IMR-90 (cell line): ENCODE data around the gene ARAP1. TPM values are rescaled to one million over a fixed set of nuclear protein-coding genes. Genes with fewer than 3 reads are reported as not detected.

ENCODE experiments used
- ATAC-seq: fragments of 200-7000 bp; cut with Tn5 transposase; 2 replicates; pipeline ENCODE4 v1.9.1; 2020; ENCODE audit warnings: low read depth, mild to moderate bottlenecking, moderate library complexity
- BruUV-seq: library from RNA; stranded (reverse); fragments of 400-500 nt; replicated peaks from 2 replicates; lab custom pipeline; 2021; lab: Mats Ljungman, UMichigan
- CTCF ChIA-PET: fragments of 300-600 bp; formaldehyde crosslinking; extraction: SDS; loops from one replicate; lab custom pipeline; 2021; ENCODE audit warnings: antibody characterized with exemption; lab: Yijun Ruan, JAX
- POLR2A ChIA-PET: fragments of 300-600 bp; sonication (Branson Sonifier 250); formaldehyde crosslinking; loops from one replicate; lab custom pipeline; 2022; ENCODE audit warnings: antibody characterized with exemption; ENCODE audit not compliant: unreplicated experiment; lab: Charles Lee
- DNase-seq: peaks from one replicate; pipeline ENCODE4 v3.0.0; 2013
- H2AFZ ChIP-seq: replicated peaks from 2 replicates; pipeline ENCODE3; 2013; ENCODE audit warnings: low read length, mild to moderate bottlenecking; ENCODE audit not compliant: poor library complexity
- H2AK5ac ChIP-seq: 2 replicates; pipeline ENCODE4 v1.6.1; 2013; ENCODE audit warnings: low read depth, low read length, inconsistent platforms
- H2AK9ac ChIP-seq: replicated peaks from 2 replicates; pipeline ENCODE3; 2013; ENCODE audit warnings: mild to moderate bottlenecking, low read depth, low read length, moderate library complexity; ENCODE audit not compliant: poor library complexity
- H2BK120ac ChIP-seq: 2 replicates; pipeline ENCODE4 v1.6.1; 2013; ENCODE audit warnings: low read depth, low read length, inconsistent platforms
- H2BK15ac ChIP-seq: 3 replicates; pipeline ENCODE4 v1.6.1; 2013; ENCODE audit warnings: low read depth, low read length, inconsistent platforms
- H2BK20ac ChIP-seq: 2 replicates; pipeline ENCODE4 v1.6.1; 2013; ENCODE audit warnings: low read depth, mild to moderate bottlenecking, inconsistent platforms, low read length, moderate library complexity
- H2BK5ac ChIP-seq: 2 replicates; pipeline ENCODE4 v1.6.1; 2013; ENCODE audit warnings: mild to moderate bottlenecking, low read depth, low read length, inconsistent platforms; ENCODE audit not compliant: poor library complexity, severe bottlenecking
- H3K14ac ChIP-seq: replicated peaks from 2 replicates; pipeline ENCODE4 v1.6.1; 2013; ENCODE audit warnings: low read depth, low read length, inconsistent platforms
- H3K18ac ChIP-seq: 2 replicates; pipeline ENCODE4 v1.6.1; 2013; ENCODE audit warnings: low read depth, low read length, control low read depth
- H3K23ac ChIP-seq: 2 replicates; pipeline ENCODE4 v1.6.1; 2013; ENCODE audit warnings: low read depth, low read length, inconsistent platforms
- H3K27ac ChIP-seq: 2 replicates; pipeline ENCODE4 v1.5.1; 2013; ENCODE audit warnings: mild to moderate bottlenecking, control low read depth, low read length; ENCODE audit not compliant: insufficient read depth
- H3K27me3 ChIP-seq: 2 replicates; pipeline ENCODE4 v1.6.1; 2013; ENCODE audit warnings: low read length; ENCODE audit not compliant: control insufficient read depth, insufficient read depth
- H3K36me3 ChIP-seq: 2 replicates; pipeline ENCODE4 v1.6.1; 2013; ENCODE audit warnings: low read length, mixed read lengths; ENCODE audit not compliant: control insufficient read depth, insufficient read depth
- H3K4ac ChIP-seq: 2 replicates; pipeline ENCODE4 v1.6.1; 2013; ENCODE audit warnings: low read depth, low read length, inconsistent platforms
- H3K4me1 ChIP-seq: 2 replicates; pipeline ENCODE4 v1.6.1; 2013; ENCODE audit warnings: low read length, mixed read lengths; ENCODE audit not compliant: control insufficient read depth, insufficient read depth
- H3K4me2 ChIP-seq: 2 replicates; pipeline ENCODE4 v1.6.1; 2013; ENCODE audit warnings: low read depth, mild to moderate bottlenecking, control low read depth, low read length, moderate library complexity
- H3K4me3 ChIP-seq: 2 replicates; pipeline ENCODE4 v1.5.1; 2013; ENCODE audit warnings: low read depth, mild to moderate bottlenecking, control low read depth, low read length, moderate library complexity; ENCODE audit not compliant: insufficient read depth
- H3K56ac ChIP-seq: 2 replicates; pipeline ENCODE4 v1.6.1; 2013; ENCODE audit warnings: low read length, inconsistent platforms; ENCODE audit not compliant: insufficient read depth; ENCODE audit errors: extremely low read depth
- H3K79me1 ChIP-seq, 2 experiments: 2 replicates each; pipeline ENCODE4 v1.6.1; 2013; ENCODE audit warnings: low read length in 2 of 2, inconsistent platforms in 1 of 2, low read depth in 1 of 2
- H3K9ac ChIP-seq: 2 replicates; pipeline ENCODE4 v1.6.1; 2013; ENCODE audit warnings: low read depth, low read length, control low read depth
- H3K9me1 ChIP-seq: 2 replicates; pipeline ENCODE4 v1.6.1; 2013; ENCODE audit warnings: low read length, inconsistent platforms; ENCODE audit not compliant: insufficient read depth
- H3K9me3 ChIP-seq: 2 replicates; pipeline ENCODE4 v1.6.1; 2013; ENCODE audit warnings: low read length; ENCODE audit not compliant: control insufficient read depth, insufficient read depth
- H4K20me1 ChIP-seq: 2 replicates; pipeline ENCODE4 v1.6.1; 2013; ENCODE audit warnings: low read length, inconsistent platforms; ENCODE audit not compliant: insufficient read depth
- H4K5ac ChIP-seq: 2 replicates; pipeline ENCODE4 v1.6.1; 2013; ENCODE audit warnings: mild to moderate bottlenecking, low read depth, low read length, control low read depth
- H4K8ac ChIP-seq, 2 experiments: 2 replicates each; pipeline ENCODE4 v1.6.1; 2013; ENCODE audit warnings: low read depth in 2 of 2, low read length in 2 of 2, control low read depth in 1 of 2, inconsistent platforms in 1 of 2
- H4K91ac ChIP-seq: 2 replicates; pipeline ENCODE4 v1.6.1; 2013; ENCODE audit warnings: low read depth, low read length, inconsistent platforms; ENCODE audit not compliant: insufficient read depth
- RAD21 ChIP-seq: IDR thresholded peaks from 2 replicates; pipeline ENCODE4 v1.6.1; 2012; ENCODE audit warnings: low read length, improper control_type of control experiment
- WGBS, 2 experiments: methylation state at CpG; one replicate each; pipeline versions ENCODE4 v1.1.5 to v1.1.7; 2013; ENCODE audit warnings: missing lambda C conversion rate in 2 of 2; ENCODE audit not compliant: insufficient read length in 1 of 2; ENCODE audit errors: extremely low coverage in 2 of 2; 5-methylcytosine and 5-hydroxymethylcytosine counted together
- dilution Hi-C: fragments of 300-500 bp; cut with HindIII; formaldehyde crosslinking; loops from one replicate; pipeline ENCODE4 v1.14.3; 2018; ENCODE audit warnings: low sequenced_read_pairs; ENCODE audit not compliant: unreplicated experiment
- in situ Hi-C: fragments of 300-500 bp; cut with MboI; formaldehyde crosslinking; loops from 3 replicates; pipeline ENCODE4 v1.14.3; 2019; ENCODE audit warnings: low sequenced_read_pairs, inconsistent platforms, mixed read lengths
- intact Hi-C: fragments of 100-400 bp; cut with micrococcal nuclease; formaldehyde crosslinking; loops from 2 replicates; pipeline ENCODE4 v1.10.0; 2022
- polyA plus RNA-seq, 3 experiments: library from polyadenylated mRNA; depleted of rRNA; stranded (reverse); fragments of >200 nt; gene quantifications; 2 replicates each; pipeline ENCODE4 v1.2.3, GENCODE V29; 2012; ENCODE audit warnings: low replicate concordance in 1 of 3
- total RNA-seq: library from RNA; depleted of rRNA; stranded (reverse); fragments of >200 nt; gene quantifications from 2 replicates; pipeline ENCODE4 v1.2.3, GENCODE V29; 2012

The ARAP1 gene
- total and polyA plus RNA-seq, 2 of the 4 experiments (the other 2 are of a cell fraction) = 37.6 to 63.1 TPM

DNA sequence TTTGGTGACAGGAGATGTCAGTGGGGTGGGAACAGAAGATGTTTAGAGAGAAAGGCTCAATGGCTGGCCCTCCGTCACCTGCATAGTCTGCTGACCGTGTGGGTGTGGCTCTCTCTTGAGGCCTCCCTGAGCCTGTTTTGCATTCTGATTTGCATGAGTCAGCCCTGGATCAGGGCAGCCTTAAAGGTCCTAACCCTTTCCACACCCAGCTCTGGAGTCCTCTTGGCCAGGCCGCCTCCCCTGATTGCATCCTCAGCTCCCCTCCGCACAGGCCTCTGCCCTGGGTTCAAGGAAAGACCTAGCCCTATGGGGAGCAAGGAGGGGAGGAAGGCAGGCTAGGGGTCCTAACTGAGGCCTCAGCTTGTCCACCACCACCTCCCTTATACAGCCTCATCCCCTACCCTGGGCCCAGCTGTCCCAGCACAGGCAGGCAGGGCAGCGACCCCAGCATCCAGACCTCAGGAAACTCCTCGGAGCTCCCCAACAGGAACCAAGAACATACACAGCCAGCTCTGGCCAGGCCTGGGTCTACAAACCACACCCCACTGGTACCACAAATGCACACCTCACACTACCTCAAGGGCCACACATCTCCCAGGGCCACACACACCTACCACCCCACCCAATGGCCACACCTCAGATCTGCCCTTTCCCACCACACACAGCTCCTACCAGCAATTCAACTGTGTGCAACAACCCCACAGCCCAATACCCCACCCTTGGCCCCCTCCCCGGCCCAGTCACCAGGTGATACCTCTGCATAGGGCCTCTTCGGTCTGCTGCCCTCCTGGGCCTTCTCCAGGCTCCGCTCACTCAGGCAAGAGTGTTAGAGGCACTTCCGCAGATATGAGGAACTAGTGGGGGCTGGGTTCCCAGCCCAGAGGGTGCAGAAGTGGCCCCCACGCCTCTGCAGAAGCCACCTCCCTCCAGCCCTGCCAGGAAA is 13.7 kb downstream of the ARAP1 start:
- H3K4me1 ChIP-seq = peaks cover 35% of the 10 kb centered on the region
- TF ChIP-seq RAD21 = no peak
- no peak overlapping the region for H3K9ac ChIP-seq
- no peak overlapping the region for H4K5ac ChIP-seq
- ChIA-PET CTCF (interaction anchor here (1.2 to 1.4 kb wide), 2 partner anchors 13 to 56 kb away, joined by 3 to 4 read pairs; partner anchors contain the start of gene STARD10), POLR2A (no interaction called here)
- no peak overlapping the region for H2BK5ac ChIP-seq
- dilution Hi-C loops = no loop called here
- no peaks in the 10 kb centered on the region for H3K9me3 ChIP-seq
- no peak overlapping the region for H3K4me2 ChIP-seq
- no peak overlapping the region; the same call in 1 of the 2 replicates for H3K14ac ChIP-seq
- WGBS, 2 experiments = 50% methylated on average over 2 of the region's 11 CpGs; no CpG with 5 or more reads in 1 of the 2 experiments
- H2BK20ac ChIP-seq = peak overlapping the region; percentile 18
- DNase-seq = peak; percentile 33
- peak overlapping the region; percentile 65 for H3K4ac ChIP-seq
- H4K8ac ChIP-seq = peak overlapping the region in 1 of 2 experiments; percentile 38; a peak in 1 of 4 replicates
- H3K23ac ChIP-seq = no peak overlapping the region
- no peak overlapping the region for H3K18ac ChIP-seq
- H2AK9ac ChIP-seq = peak overlapping the region; percentile 74
- H2BK15ac ChIP-seq = peak overlapping the region; percentile 55; the same call in 1 of the 3 replicates
- in situ Hi-C loops = no loop called here
- peak overlapping the region; percentile 79 for H2AK5ac ChIP-seq
- no peaks in the 10 kb centered on the region for H3K36me3 ChIP-seq
- H3K56ac ChIP-seq = no peak overlapping the region
- H3K4me3 ChIP-seq = no peak overlapping the region
- peak overlapping the region; percentile 40 for H2AFZ ChIP-seq
- peaks cover 39 to 88% of the 10 kb centered on the region in 2 experiments for H3K79me1 ChIP-seq
- peaks cover 9% of the 10 kb centered on the region; the same call in 1 of the 2 replicates for H4K20me1 ChIP-seq
- intact Hi-C loops = no loop called here
- H3K27me3 ChIP-seq = no peaks in the 10 kb centered on the region
- no peak overlapping the region for H3K27ac ChIP-seq
- peak overlapping the region; percentile 50; the same call in 1 of the 2 replicates for H2BK120ac ChIP-seq
- peak; percentile 52 for ATAC-seq
- H3K9me1 ChIP-seq = peaks cover 48% of the 10 kb centered on the region
- BruUV-seq = no TSS peak
- peak overlapping the region; percentile 57; the same call in 1 of the 2 replicates for H4K91ac ChIP-seq
